D721Med (cell line): Measurements from ENCODE around the gene TRMU.

Experiments used
- DNase-seq: peaks from one replicate; pipeline ENCODE4 v3.0.0; 2011; ENCODE audit warnings: low spot score; ENCODE audit not compliant: insufficient read length
- FAIRE-seq: peaks from 2 replicates; lab custom pipeline; 2011; peaks lifted over from hg19 to GRCh38; lab: Jason Lieb, UNC
- TF ChIP-seq, protein P1 (sequence below): IDR thresholded peaks from 2 replicates; pipeline ENCODE4 v1.5.1; 2012; ENCODE audit warnings: mild to moderate bottlenecking, control low read depth; ENCODE audit not compliant: insufficient read depth; ENCODE audit errors: missing control alignments

TRMU gene

DNA sequence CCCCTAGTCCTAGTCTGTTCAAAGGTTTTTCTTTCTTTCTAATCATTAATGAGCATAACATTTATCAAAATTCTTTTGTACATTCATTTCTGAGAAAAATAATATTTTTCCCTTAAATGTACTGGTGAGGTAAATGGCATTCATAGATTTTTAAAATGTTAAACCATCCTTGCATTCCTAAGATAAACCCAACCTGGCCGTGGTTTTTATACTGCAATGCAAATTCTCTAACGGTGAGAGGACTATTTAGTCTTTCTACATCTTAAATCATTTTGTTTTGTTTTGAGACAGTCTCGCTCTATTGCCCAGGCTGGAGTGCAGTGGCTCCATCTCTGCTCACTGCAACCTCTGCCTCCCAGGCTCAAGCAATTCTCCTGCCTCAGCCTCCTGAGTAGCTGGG lies 40.6 kb downstream of the TRMU start:
- DNase-seq: no peak
- FAIRE-seq: no peak
- TF ChIP-seq, protein P1, sequence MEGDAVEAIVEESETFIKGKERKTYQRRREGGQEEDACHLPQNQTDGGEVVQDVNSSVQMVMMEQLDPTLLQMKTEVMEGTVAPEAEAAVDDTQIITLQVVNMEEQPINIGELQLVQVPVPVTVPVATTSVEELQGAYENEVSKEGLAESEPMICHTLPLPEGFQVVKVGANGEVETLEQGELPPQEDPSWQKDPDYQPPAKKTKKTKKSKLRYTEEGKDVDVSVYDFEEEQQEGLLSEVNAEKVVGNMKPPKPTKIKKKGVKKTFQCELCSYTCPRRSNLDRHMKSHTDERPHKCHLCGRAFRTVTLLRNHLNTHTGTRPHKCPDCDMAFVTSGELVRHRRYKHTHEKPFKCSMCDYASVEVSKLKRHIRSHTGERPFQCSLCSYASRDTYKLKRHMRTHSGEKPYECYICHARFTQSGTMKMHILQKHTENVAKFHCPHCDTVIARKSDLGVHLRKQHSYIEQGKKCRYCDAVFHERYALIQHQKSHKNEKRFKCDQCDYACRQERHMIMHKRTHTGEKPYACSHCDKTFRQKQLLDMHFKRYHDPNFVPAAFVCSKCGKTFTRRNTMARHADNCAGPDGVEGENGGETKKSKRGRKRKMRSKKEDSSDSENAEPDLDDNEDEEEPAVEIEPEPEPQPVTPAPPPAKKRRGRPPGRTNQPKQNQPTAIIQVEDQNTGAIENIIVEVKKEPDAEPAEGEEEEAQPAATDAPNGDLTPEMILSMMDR: no peak

DNA sequence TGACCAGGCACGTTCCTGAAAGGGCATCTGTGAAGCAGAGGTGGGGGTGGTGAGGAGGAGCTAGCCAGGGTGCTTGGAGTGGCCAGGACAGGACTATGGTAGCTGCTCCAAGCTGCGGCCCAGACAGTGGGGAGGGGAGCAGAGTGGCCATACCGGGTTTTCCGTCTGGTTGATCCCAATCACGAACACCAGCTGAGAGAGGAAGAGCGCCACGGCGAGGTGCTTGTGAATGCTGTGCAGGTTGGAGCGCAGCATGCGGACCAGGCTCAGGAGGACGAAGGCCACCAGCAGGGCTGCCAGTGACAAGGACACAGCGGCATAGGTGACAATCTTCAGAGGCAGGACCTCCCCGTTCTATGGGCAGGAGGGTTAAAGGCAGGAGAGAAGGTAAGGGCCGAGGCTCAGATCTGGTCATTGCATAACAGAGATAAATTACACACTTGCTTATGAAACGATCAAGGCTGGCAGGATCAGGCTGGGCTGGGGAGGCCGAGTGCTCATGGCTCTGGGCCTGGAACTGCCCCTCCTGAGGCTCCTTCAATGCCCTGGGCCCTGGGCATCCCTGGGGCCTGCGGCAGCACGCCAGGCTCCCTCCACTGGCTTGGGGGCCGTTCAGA lies 41.5 kb downstream of the TRMU start:
- DNase-seq (no peak), FAIRE-seq (no peak)
- TF ChIP-seq, protein P1: no peak

DNA sequence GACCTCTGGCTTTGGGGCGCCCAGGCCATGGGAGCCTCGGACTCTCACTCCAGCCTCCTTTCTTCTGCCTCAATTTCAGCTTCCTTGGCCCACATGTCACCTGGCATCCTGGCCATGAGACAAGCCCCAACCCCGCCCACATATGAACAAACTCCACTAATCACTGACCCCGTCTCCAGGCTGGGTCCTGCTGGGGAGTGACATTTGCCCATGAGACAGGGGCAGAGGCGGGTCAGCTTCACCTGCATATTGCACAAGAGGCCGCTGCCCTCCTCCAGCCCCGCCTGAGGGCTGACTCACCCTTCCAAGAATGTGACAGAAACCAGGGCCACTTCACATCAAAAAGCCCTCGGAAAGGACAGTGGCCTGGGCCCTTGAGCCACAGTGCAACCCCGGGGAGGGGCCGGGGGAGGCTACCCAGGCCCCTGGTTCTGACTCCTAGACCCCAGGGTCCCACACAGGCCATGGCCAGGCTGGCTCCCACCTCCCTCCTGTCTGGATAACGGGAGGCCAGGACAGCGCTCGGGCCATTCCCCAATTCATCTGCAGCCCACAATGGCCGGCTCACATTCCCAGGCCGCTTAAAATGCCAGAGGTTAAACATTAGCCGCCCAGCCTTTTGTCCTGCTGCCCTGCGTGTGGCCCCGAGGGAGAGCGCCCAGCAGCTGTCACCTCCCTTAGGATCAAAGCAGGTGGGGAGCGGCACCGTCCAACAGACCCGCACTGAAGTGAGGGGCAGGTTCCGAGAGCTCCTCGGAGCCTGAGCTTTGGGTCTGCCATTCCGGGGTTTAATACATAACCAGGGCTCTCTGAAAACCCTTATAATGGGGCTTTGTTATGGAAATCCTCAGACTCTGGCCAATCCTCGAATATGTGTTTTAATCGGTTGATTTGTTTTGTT lies 42.3 kb downstream of the TRMU start:
- TF ChIP-seq, protein P1: no peak
- DNase-seq (no peak), FAIRE-seq (no peak)

DNA sequence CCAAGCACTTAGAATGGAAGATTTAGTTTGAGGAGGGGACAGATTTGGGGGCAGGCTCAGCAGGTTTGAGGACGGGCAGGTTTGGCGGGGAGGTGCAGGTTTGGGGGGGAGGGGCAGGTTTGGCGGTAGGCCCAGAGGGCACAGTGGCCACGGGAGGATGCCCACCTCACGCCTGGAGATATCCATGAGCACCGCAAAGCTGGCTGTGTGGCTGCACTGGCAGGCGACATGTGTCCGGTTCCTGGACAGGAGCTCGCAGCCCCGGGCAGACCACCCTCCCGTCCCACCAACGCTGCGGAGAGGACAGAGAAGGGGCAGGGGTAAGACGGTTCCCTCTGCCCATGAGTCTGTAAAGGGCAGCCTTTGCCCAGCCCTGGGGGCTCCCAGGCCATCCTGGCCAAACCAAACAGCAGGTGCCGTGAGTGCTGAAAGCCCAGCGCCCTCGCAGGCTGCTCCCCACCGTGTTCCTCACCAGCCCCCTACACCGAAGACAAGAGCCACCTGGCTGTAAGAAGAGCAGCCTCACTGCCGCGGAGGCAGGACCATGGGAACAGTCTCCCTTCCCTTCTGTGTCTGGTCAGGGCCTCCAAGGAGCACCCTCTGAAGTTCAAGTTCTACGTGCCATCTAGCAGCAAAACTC lies 43.0 kb downstream of the TRMU start:
- FAIRE-seq: no peak
- TF ChIP-seq, protein P1: no peak

DNA sequence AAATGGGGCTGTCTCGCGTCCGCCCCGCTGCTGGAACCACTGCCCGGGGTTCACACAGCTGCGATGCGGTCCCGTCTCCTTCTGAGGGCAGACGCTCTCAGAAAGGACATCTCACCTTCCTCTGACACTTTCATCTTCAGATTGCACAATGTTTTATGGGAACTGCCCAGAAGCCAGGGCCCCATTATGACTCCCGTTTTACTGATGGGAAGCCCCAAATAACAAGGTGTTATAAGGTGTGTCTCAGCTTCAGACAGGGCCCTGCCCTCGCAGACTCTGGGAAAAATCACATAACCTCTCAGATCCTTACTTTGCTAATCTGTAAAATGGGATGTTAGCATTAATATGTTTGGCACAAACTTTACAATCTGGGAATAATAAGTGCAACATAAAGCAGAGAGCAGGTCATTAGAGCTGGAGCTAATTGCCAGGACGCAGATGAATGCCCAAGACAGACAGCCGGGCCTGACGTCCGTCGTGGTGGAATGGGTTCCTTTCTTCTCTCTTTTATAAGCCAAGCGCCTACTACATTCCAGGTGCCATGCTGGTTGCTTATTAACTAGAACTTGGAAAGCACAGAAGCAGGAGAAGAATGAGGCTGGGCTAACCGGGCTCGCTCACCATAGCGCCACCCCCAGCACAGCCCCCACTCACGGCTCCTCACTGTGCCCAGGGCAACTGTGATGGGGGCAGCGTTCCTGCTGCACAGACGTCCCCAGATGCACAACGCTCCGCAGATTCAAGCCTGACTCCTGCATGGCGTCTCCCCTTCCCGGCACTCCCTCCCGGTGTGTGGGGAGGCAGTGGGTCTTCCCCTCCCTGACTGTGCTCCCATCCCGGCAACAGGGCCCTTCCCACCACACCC lies 43.8 kb downstream of the TRMU start:
- DNase-seq: no peak
- no peak for FAIRE-seq
- TF ChIP-seq, protein P1: no peak

More for the DNA sequence above, 43.0 kb downstream of the TRMU start:
- no peak for DNase-seq

DNA sequence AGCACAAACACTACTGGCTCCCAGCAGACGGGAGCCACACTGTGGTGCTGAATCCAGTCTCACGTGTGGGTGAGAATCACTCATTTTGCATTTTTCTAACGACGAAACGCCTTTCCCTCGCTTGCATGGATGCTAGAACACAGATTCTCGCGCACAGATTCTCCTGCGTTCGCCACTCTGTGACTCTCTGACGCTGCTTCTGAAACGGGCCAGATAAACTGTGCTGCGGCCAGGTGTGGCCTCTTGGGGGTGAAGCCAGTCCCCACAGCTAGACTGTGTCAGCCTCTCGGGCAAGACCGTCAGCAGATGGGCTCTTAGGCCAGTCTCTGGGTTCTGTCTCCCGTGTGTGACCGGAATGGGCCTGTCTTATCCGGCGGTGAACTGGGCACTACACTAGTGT lies 44.6 kb downstream of the TRMU start:
- no peak for DNase-seq
- no peak for FAIRE-seq
- TF ChIP-seq, protein P1: no peak
